ENCODE data around the gene C5AR1.
"Not testable (repeated sequence)": the region's sequence is repeated elsewhere in the genome, so short reads cannot be mapped to it uniquely, and the experiment has no call there.

Gene C5AR1

DNA sequence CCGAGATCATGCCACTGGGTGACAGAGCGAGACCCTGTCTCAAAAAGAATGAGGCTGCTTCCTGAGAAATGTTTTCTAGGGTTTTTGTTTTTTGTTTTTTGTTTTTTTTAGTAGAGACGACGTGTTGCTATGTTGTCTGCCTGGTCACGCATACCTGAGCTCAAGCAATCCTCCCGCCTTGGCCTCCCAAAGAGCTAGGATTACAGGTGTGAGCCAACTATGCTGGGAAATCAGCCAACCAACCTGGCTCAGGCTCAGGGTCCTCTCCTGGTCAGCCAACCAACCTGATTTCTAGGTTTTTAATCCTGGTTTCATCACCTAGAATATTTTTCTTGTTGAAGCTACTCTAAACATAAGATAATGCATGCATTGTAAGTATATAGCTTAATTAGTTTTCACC, 47.2 kb downstream of the C5AR1 start:
- no peak for DNase-seq (ENCODE audit: low read depth, low spot score)
- no peak overlapping the region for H3K27ac ChIP-seq
- H3K9ac ChIP-seq (ENCODE audit: insufficient read length): no peak overlapping the region
- H3K9me3 ChIP-seq (ENCODE audit: low read depth, low read length): no peaks in the 10 kb centered on the region
- H3K4me3 ChIP-seq: no peak overlapping the region
- peaks cover 95% of the 10 kb centered on the region for H3K36me3 ChIP-seq (ENCODE audit: insufficient read depth, low read length)
- TF ChIP-seq EZH2 (IDR thresholded peaks at IDR 0.05) (no peak), POLR2AphosphoS5 (IDR thresholded peaks at IDR 0.05; ENCODE audit: borderline replicate concordance, low read depth, low read length) (no peak), FOXP2 (optimal IDR thresholded peaks at IDR 0.05; ENCODE audit: control extremely low read depth, extremely low read length, insufficient read depth) (no peak)

DNA sequence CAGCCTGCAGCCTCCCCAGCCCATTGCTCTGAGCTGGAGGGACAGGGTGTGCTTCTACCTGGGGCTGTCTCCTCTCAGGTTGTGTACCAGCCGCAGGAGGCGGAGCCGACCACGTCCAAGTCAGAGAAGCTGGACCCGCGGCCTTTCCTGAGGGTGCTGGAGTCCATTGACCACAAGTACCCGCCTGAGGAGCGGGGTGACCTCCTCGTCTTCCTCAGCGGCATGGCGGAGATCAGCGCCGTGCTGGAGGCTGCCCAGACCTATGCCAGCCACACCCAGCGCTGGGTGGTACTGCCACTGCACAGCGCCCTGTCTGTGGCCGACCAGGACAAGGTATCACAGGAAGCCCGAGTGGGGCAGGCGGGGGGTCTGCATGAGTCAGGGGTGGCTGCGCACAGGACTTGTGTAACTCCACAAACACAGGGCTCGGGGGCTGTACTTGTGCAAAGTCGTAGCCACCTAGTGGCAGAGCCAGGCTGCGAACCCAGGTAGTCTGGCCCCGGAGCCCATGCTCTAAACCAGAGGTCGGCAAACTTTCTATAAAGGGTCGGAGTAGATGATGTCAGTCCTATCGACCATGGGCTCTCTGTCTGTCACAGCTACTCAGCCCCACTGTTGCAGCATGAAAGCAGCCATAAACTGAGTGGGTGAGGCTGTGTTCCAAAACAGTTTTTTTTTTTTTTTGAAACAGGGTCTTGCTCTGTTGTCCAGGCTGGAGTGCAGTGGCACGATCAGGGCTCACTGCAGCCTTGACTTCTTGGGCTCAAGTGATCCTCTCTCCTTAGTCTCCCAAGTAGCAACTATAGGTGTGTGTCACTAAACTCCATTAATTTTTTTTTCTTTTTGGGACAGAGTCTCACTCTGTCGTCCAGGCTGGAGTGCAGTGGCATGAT, 48.4 kb downstream of the C5AR1 start:
- Histone ChIP-seq H3K27ac (no peak overlapping the region), H3K9me3 (ENCODE audit: low read depth, low read length) (no peaks in the 10 kb centered on the region), H3K9ac (ENCODE audit: insufficient read length) (no peak overlapping the region), H3K36me3 (ENCODE audit: insufficient read depth, low read length) (peaks cover 89% of the 10 kb centered on the region), H3K4me3 (no peak overlapping the region)
- TF ChIP-seq FOXP2 (optimal IDR thresholded peaks at IDR 0.05; ENCODE audit: control extremely low read depth, extremely low read length, insufficient read depth) (no peak), POLR2AphosphoS5 (IDR thresholded peaks at IDR 0.05; ENCODE audit: borderline replicate concordance, low read depth, low read length) (no peak), EZH2 (IDR thresholded peaks at IDR 0.05) (no peak)
- no peak for DNase-seq (ENCODE audit: low read depth, low spot score)

DNA sequence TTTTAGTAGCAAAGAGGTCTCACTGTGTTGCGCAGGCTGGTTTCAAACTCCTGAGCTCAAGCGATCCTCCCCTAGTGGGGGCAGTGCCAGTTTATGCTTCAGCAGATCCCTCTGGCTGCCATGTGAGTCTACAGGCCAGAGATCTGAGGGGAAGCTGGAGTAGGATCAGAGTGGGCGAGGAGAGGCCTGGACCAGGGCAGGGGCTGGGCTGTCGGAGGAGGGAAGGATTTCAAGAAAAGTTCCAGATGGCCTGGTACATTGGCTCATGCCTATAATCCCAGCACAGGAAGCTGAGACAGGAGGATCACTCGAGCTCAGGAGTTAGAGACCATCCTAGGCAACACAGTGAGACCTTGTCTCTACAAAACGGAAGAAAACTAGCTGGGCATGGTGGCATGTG, 49.3 kb downstream of the C5AR1 start:
- H3K9ac ChIP-seq (ENCODE audit: insufficient read length): no peak overlapping the region
- no peaks in the 10 kb centered on the region for H3K9me3 ChIP-seq (ENCODE audit: low read depth, low read length)
- TF ChIP-seq FOXP2 (optimal IDR thresholded peaks at IDR 0.05; ENCODE audit: control extremely low read depth, extremely low read length, insufficient read depth) (no peak), POLR2AphosphoS5 (IDR thresholded peaks at IDR 0.05; ENCODE audit: borderline replicate concordance, low read depth, low read length) (no peak), EZH2 (IDR thresholded peaks at IDR 0.05) (no peak)
- DNase-seq (ENCODE audit: low read depth, low spot score): no peak
- H3K4me3 ChIP-seq: no peak overlapping the region
- peaks cover 88% of the 10 kb centered on the region for H3K36me3 ChIP-seq (ENCODE audit: insufficient read depth, low read length)
- no peak overlapping the region for H3K27ac ChIP-seq

DNA sequence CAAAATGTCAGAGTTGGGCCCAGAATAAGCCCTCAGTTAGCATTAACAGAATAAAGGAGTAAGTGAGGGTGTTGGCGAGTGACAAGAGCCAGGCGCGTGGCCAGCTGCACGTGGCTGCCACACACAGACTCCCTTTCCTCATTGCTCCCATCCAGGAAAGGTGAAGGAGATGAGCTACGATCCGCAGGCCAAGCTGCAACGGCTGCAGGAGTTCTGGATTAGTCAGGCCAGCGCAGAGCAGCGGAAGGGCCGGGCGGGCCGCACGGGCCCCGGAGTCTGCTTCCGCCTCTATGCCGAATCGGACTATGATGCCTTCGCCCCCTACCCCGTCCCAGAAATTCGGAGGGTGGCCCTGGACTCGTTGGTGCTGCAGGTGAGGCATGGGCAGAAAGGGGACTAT, 52.7 kb downstream of the C5AR1 start:
- Histone ChIP-seq H3K9ac (ENCODE audit: insufficient read length) (no peak overlapping the region), H3K9me3 (ENCODE audit: low read depth, low read length) (no peaks in the 10 kb centered on the region), H3K4me3 (no peak overlapping the region), H3K36me3 (ENCODE audit: insufficient read depth, low read length) (peaks cover 71% of the 10 kb centered on the region), H3K27ac (no peak overlapping the region)
- TF ChIP-seq EZH2 (IDR thresholded peaks at IDR 0.05) (no peak), POLR2AphosphoS5 (IDR thresholded peaks at IDR 0.05; ENCODE audit: borderline replicate concordance, low read depth, low read length) (no peak), FOXP2 (optimal IDR thresholded peaks at IDR 0.05; ENCODE audit: control extremely low read depth, extremely low read length, insufficient read depth) (no peak)
- DNase-seq (ENCODE audit: low read depth, low spot score): no peak

DNA sequence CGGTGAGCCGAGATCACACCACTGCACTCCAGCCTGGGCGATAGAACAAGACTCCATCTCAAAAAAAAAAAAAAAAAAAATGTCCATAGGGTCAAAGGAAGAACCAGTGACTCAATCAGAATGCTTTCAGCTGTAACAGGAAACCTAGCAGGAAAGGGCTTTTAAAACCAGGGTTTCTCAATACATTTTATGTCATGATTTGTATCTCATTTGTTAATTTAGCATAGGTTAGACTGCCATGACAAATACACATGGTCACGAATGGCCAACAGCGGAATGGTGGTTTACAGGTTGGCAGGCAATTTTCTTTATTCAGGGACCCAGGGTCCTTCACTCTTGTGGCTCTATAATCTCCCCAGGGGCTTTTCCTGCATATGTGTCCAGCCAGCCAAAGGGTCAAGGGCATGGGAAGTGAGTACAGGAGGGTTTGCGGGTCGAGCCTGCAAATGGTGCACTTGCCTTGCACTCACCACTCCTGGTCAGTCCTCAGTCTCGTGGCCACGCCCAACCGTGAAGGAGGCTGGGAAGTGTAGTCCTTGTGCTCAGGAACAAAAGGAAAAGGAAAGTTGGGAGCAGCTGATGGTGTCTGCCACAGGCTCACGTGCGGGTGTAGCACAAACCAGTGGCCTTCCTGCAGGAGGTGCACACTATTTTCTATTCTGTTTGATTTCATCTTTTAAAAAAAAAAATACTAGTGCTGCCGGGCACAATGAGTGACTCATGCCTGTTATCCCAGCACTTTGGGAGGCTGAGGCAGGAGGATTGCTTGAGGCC, 54.3 kb downstream of the C5AR1 start:
- TF ChIP-seq POLR2AphosphoS5 (IDR thresholded peaks at IDR 0.05; ENCODE audit: borderline replicate concordance, low read depth, low read length) (no peak), FOXP2 (optimal IDR thresholded peaks at IDR 0.05; ENCODE audit: control extremely low read depth, extremely low read length, insufficient read depth) (no peak)
- Histone ChIP-seq H3K4me3 (no peak overlapping the region), H3K27ac (no peak overlapping the region), H3K9ac (ENCODE audit: insufficient read length) (no peak overlapping the region), H3K9me3 (ENCODE audit: low read depth, low read length) (no peaks in the 10 kb centered on the region), H3K36me3 (ENCODE audit: insufficient read depth, low read length) (peaks cover 60% of the 10 kb centered on the region)
- no peak for DNase-seq (ENCODE audit: low read depth, low spot score)

DNA sequence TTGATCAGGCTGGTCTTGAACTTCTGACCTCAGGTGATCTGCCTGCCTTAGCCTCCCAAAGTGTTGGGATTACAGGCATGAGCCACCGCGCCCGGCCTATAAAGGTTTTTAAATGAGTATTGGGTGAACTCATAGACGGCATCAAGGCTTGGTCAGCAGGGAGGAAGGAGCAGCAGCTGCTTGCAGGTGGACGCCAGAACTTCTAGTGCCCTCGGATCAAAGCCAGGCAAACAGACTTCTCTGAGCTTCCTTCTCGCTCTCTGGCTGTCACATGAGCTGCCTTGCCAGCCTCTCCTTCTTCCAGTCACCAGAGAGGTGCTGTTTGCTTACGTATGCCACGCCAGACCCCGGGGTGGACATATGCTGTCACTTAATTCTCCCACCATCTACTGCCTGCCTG, 55.8 kb downstream of the C5AR1 start:
- not testable (repeated sequence) for H3K27ac ChIP-seq; H3K9ac ChIP-seq (ENCODE audit: insufficient read length); H3K9me3 ChIP-seq (ENCODE audit: low read depth, low read length); DNase-seq (ENCODE audit: low read depth, low spot score); H3K4me3 ChIP-seq
- H3K36me3 ChIP-seq (ENCODE audit: insufficient read depth, low read length): peaks cover 60% of the 10 kb centered on the region

DNA sequence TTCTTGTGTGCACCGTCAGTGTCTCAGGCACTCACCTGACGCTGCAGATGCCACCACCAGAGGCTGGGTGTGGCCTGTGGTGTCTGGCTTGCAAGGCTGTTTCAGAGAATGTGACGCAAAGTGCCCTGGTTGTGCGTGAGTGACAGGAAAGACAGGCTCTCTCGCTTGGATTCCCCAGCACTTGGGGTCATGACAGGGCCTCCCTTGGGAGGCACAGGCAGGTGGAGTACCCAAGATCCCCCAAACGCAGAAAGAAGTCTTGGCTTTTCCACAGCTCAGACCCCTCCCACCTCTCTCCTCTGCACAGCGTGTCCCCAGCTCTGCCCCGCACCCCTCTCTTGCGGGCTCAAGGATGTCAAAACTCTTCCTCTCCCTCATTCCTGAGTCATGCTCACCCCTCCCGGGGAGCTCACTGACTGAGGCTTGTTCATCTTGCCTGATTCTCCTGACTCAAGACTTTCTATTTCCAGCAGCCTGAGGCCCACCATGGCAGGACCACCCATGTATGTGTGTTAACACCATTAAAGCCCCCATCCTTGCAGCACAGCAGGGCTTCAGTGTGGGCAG, 60.5 kb downstream of the C5AR1 start:
- no peak overlapping the region for H3K4me3 ChIP-seq
- no peaks in the 10 kb centered on the region for H3K9me3 ChIP-seq (ENCODE audit: low read depth, low read length)
- no peak overlapping the region for H3K9ac ChIP-seq (ENCODE audit: insufficient read length)
- peaks cover 56% of the 10 kb centered on the region; the same call in 1 of the 2 replicates for H3K36me3 ChIP-seq (ENCODE audit: insufficient read depth, low read length)
- TF ChIP-seq POLR2AphosphoS5 (IDR thresholded peaks at IDR 0.05; ENCODE audit: borderline replicate concordance, low read depth, low read length): no peak
- no peak for TF ChIP-seq FOXP2 (optimal IDR thresholded peaks at IDR 0.05; ENCODE audit: control extremely low read depth, extremely low read length, insufficient read depth)
- TF ChIP-seq EZH2 (IDR thresholded peaks at IDR 0.05): no peak
- H3K27ac ChIP-seq: no peak overlapping the region
- no peak for DNase-seq (ENCODE audit: low read depth, low spot score)

DNA sequence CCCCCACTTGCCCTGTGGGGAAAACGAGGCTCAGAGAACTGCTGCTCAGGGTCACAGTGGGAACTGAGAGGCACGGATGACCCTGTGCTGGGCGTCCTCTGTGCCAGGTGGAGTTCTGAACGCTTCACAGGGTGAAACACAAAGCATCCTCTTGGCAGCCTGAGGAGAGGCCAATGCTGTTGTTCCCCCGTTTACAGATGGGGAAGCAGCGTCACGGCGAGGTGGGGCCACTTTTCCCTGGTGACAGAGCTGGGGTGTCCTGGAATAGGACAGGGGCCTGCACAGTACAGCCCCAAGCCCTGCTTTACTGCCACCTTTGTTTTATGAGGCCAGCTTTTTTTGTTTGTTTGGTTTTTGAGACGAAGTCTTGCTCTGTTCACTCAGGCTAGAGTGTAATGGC, 61.6 kb downstream of the C5AR1 start:
- no peak for DNase-seq (ENCODE audit: low read depth, low spot score)
- Histone ChIP-seq H3K9ac (ENCODE audit: insufficient read length) (no peak overlapping the region), H3K4me3 (no peak overlapping the region), H3K9me3 (ENCODE audit: low read depth, low read length) (no peaks in the 10 kb centered on the region), H3K36me3 (ENCODE audit: insufficient read depth, low read length) (peaks cover 63% of the 10 kb centered on the region; the same call in 1 of the 2 replicates), H3K27ac (no peak overlapping the region)
- TF ChIP-seq POLR2AphosphoS5 (IDR thresholded peaks at IDR 0.05; ENCODE audit: borderline replicate concordance, low read depth, low read length): no peak
- TF ChIP-seq FOXP2 (optimal IDR thresholded peaks at IDR 0.05; ENCODE audit: control extremely low read depth, extremely low read length, insufficient read depth): no peak
- no peak for TF ChIP-seq EZH2 (IDR thresholded peaks at IDR 0.05)
